GM18907 (cell line): Measurements from ENCODE around the gene UNC5B.

Experiments
- ATAC-seq: cut with Tn5 transposase; IDR thresholded peaks from one replicate; pipeline ENCODE4 v1.9.1; 2021; ENCODE audit warnings: mild to moderate bottlenecking, moderate library complexity; ENCODE audit not compliant: unreplicated experiment

The UNC5B gene

GRCh38 chr10:71280216-71280615 is 67.8 kb downstream of the UNC5B start:
- no peak for ATAC-seq

DNA sequence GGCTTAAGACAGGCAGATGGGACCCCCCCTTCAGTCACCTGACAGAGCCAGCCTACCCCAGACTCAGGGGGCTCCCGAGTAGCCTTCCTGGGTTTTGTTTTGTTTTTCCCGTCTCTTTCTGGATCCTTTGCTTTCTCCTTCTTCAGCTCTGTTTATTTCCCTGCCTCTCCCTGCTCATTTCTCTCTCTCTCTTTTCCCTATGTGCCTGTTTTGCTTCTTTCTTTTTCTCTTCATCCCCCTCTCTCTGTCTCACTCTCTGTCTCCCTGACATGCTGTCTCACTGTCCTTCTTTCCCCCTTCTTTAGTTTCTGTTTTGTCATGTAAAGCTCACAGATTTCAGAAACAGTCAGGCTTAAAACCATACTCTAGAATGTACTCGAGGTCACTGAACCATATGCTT is 68.5 kb downstream of the UNC5B start:
- no peak for ATAC-seq

GRCh38 chr10:71281646-71282322 is 69.4 kb downstream of the UNC5B start:
- no peak for ATAC-seq

- no peak for ATAC-seq
These were observed 69.9 kb downstream of the UNC5B start for GRCh38 chr10:71282323-71282680.

GRCh38 chr10:71283410-71283809 is 71.0 kb downstream of the UNC5B start:
- no peak for ATAC-seq

DNA sequence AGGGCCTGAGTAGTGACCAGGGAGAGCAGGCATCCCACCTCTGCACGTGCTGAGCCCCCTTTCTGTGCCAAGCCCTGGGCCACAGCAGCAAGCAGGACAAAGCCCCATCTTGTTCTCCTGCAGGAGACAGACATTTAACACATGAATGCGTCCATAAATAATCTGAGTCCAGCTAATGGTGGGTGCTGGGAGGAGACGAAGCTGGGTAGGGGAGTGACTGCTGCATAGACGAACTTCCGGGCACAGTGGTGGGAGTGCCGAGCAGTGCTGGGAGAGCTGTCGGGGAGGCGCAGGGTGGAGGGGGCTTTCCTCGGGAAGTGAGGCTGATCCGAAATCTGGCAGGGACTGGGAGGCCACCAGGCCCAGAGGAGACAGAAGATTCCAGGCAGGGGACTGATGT is 71.5 kb downstream of the UNC5B start:
- no peak for ATAC-seq

GRCh38 chr10:71284544-71285179 is 72.3 kb downstream of the UNC5B start:
- ATAC-seq = no peak

- no peak for ATAC-seq
These were observed 72.8 kb downstream of the UNC5B start for GRCh38 chr10:71285180-71285545.

DNA sequence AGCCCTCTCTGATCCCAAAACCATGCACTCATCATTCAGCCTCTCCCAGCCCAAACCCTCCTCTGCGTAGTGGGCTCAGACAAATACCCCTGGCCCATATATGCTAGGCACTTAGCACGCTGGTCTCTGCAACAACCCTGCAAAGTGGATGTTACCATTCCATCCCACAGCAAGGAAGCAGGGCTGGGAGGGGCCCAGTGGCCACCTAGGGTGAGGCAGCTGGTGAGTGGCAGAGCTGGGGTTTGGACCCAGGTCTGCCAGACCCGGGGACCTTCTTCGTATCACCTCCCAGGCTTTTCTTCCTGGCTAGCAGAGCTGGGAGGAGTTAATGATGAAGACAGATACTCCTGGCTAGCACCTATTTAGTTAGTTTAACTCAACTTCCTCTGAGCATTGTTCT is 73.6 kb downstream of the UNC5B start:
- no peak for ATAC-seq

GRCh38 chr10:71286521-71287294 is 74.3 kb downstream of the UNC5B start:
- no peak for ATAC-seq

DNA sequence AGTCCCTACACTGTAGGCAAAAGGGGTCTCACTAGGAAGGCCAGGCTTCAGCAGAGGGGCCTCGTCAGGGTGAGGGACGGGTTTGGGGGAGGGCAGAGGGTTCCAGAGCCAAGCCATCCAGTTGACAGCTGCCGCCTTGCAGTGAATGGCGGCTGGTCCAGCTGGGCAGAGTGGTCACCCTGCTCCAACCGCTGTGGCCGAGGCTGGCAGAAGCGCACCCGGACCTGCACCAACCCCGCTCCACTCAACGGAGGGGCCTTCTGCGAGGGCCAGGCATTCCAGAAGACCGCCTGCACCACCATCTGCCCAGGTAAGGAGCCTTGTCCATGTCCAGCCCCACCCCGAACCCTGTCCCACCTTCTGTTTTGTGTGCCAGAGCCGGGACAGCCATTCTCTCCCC is 75.1 kb downstream of the UNC5B start:
- no peak for ATAC-seq

GRCh38 chr10:71288461-71288860 is 76.1 kb downstream of the UNC5B start:
- ATAC-seq = no peak

DNA sequence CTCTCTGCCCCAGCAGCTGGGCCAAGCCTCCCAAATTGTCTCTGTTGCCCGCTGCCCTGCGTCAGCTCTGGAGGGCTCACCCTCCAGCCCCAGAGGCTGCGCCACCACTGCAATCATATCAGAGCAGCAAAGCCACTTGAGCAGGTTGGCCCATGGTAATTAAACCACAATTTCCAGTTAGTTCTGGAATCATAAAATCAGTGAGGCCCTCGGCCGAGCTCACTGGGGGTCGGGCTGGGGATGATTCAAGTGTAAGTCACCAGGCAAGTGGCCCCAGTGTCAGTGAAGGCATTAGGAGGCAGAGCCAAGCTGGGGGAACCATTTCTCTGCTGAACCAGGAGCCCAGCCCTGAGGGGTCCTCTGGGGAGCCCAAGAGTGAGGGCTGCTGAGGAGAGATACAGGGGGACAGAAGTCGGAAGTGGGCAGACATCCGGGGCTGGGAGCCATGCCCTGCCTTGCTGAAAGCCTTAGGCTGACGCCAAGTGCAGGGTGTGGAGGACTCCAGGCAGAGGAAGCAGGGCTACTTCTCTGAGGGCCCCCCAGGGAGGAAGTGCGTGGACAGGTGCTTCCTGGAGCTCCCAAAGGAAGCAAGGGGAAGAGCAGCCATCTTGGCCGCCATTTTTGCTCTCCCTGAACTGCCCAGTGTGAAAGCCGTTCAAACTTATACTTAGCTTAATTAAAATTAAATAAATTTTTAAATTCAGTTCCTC is 77.2 kb downstream of the UNC5B start:
- no peak for ATAC-seq

DNA sequence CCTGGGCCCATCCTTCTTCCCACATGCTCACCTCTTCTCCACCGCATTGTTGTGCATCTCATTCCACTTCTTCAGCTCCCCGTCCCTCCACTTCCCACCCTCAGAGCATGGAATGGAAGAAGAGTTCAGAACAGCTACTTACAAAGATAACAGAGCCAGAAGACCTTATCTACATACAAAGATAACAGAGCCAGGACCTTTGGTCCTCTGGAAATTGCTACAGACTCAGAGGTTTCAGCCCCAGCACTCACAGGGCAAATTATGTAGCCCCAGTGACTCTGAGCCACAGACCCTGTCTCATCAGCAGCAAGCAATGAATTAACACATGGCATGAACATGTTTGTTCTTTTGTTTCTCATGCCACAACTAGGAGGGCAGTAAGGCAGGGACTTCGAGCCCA is 78.0 kb downstream of the UNC5B start:
- ATAC-seq = no peak

DNA sequence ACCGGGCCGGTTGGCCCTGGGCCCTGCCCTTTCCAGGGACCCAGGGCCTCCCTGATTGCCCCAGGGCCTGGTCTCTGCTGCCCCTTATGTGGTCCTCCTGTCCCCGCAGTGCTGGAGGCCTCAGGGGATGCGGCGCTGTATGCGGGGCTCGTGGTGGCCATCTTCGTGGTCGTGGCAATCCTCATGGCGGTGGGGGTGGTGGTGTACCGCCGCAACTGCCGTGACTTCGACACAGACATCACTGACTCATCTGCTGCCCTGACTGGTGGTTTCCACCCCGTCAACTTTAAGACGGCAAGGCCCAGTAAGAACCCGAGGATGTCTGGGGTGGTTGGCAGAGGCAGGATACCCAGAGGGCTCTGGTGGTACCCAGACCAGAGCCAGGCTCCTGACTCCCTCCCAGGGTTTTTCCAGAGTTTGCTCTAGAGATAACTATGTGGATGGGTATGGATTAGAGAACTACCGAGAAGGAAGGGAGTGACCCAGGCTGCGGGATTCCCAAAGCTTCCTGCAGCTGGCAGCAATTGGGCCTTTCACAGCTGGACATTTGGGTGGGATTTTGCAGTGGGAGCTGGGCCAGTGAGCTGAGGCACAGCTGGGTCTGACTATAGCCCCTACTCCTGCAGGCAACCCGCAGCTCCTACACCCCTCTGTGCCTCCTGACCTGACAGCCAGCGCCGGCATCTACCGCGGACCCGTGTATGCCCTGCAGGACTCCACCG is 78.6 kb downstream of the UNC5B start:
- ATAC-seq = no peak

GRCh38 chr10:71291528-71291900 is 79.1 kb downstream of the UNC5B start:
- no peak for ATAC-seq

GRCh38 chr10:71292624-71293445 is 80.5 kb downstream of the UNC5B start:
- ATAC-seq = no peak

DNA sequence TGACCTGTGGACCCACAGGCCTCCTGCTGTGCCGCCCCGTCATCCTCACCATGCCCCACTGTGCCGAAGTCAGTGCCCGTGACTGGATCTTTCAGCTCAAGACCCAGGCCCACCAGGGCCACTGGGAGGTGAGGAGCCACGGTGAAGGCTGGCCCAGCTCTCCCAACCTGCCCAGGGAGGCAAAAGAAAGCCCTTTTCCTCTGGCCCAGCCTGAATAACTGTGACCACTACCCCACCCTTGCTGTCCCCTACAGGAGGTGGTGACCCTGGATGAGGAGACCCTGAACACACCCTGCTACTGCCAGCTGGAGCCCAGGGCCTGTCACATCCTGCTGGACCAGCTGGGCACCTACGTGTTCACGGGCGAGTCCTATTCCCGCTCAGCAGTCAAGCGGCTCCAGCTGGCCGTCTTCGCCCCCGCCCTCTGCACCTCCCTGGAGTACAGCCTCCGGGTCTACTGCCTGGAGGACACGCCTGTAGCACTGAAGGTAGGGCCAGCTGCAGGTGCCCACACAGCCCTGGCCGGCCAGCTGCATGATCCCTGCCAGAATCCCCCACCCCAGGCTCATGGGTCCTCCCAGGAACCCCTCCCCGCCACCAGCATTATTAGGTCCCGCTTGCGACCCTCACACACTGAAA is 81.2 kb downstream of the UNC5B start:
- no peak for ATAC-seq

DNA sequence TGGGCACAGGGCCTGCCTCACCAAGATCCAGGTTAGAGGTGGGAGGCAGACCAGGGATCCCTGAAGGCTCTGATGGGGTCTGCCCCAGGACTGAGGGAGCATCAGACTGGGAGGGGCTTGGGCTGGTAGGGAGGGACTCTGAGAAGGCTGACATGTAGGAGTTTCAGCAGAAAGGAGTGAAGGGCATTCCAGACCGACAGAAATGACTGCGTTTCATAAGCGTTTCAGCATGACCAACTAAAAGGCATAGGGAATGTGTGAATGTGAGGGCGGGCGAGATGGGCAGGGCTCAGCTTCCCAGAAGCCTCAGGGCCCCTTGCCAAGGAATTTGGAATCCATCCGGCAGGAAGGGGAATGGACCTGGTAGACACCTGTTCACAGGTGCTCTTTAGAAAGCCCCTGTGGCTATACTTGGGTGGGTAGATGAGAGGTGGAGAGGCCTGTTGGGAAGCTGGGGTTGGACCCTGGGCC is 81.8 kb downstream of the UNC5B start:
- no peak for ATAC-seq

GRCh38 chr10:71294856-71295255 is 82.5 kb downstream of the UNC5B start:
- ATAC-seq = no peak
